Stimulated activated CD8-positive, alpha-beta memory T cell treated with anti-CD3 and anti-CD28 coated beads, Interleukin-15, amount 100 ng/mL, for 4 hours (primary cell): ENCODE results near the gene ELP2.
"Not testable (repeated sequence)": the region's sequence is repeated elsewhere in the genome, so short reads cannot be mapped to it uniquely, and the experiment has no call there.

Experiments
- DNase-seq, 2 donors: peaks; one replicate each; pipeline ENCODE4 v3.0.0-alpha.2; 2020; ENCODE audit warnings: low read depth in 2 of 2

ELP2 gene

GRCh38 chr18:36129300-36130038 is at the start of gene ELP2, which contains the start of gene SLC39A6:
ELP2 (plus strand) TSS chr18:36129899; CDS start chr18:36129934, 35 bp downstream.
SLC39A6 (minus strand) TSS chr18:36129340; CDS start chr18:36127007, 2,333 bp downstream.
- DNase-seq: peak; percentile 87 to 88

GRCh38 chr18:36081118-36081517 is 48.6 kb upstream of the ELP2 start:
- not testable (repeated sequence) for DNase-seq

- no peak for DNase-seq
Observed at GRCh38 chr18:36083729-36084128, 46.0 kb upstream of the ELP2 start.

GRCh38 chr18:36085195-36085594 is 44.5 kb upstream of the ELP2 start:
- DNase-seq: no peak

GRCh38 chr18:36086186-36086585 is 43.5 kb upstream of the ELP2 start:
- no peak for DNase-seq

- DNase-seq: no peak
Observed at GRCh38 chr18:36088256-36088655, 41.4 kb upstream of the ELP2 start.

GRCh38 chr18:36089001-36089400 is 40.7 kb upstream of the ELP2 start:
- no peak for DNase-seq

GRCh38 chr18:36092116-36092515 is 37.6 kb upstream of the ELP2 start:
- DNase-seq: not testable (repeated sequence)

GRCh38 chr18:36094431-36094830 is 35.3 kb upstream of the ELP2 start:
- no peak for DNase-seq

- no peak for DNase-seq
Observed at GRCh38 chr18:36095936-36096519, 33.7 kb upstream of the ELP2 start.

- no peak for DNase-seq
Observed at GRCh38 chr18:36096955-36097354, 32.7 kb upstream of the ELP2 start.

GRCh38 chr18:36099311-36099710 is 30.4 kb upstream of the ELP2 start:
- no peak for DNase-seq

GRCh38 chr18:36101943-36102342 is 27.8 kb upstream of the ELP2 start:
- DNase-seq: no peak

- no peak for DNase-seq
Observed at GRCh38 chr18:36104749-36105148, 24.9 kb upstream of the ELP2 start.

GRCh38 chr18:36107477-36107876 is 22.2 kb upstream of the ELP2 start:
- DNase-seq: no peak

- no peak for DNase-seq
Observed at GRCh38 chr18:36108196-36108595, 21.5 kb upstream of the ELP2 start.

GRCh38 chr18:36108601-36109000 is 21.1 kb upstream of the ELP2 start:
- DNase-seq: no peak

- DNase-seq: no peak
Observed at GRCh38 chr18:36109737-36110136, 20.0 kb upstream of the ELP2 start.

GRCh38 chr18:36112302-36112701 is 17.4 kb upstream of the ELP2 start:
- DNase-seq: no peak

- no peak for DNase-seq
Observed at GRCh38 chr18:36114251-36114650, 15.4 kb upstream of the ELP2 start.

- no peak for DNase-seq
Observed at GRCh38 chr18:36114738-36115137, 15.0 kb upstream of the ELP2 start.

- DNase-seq: not testable (repeated sequence)
Observed at GRCh38 chr18:36116771-36117170, 12.9 kb upstream of the ELP2 start.

GRCh38 chr18:36120297-36120696 is 9.4 kb upstream of the ELP2 start:
- no peak for DNase-seq
